Superior temporal gyrus (tissue), 1 donor: ENCODE results near the gene FAM174C.
"Not testable (repeated sequence)": the region's sequence is repeated elsewhere in the genome, so short reads cannot be mapped to it uniquely, and the experiment has no call there.

Experiments used
- DNase-seq: peaks from one replicate; pipeline ENCODE4 v3.0.0-alpha.2; 2016; ENCODE audit errors: extremely low spot score

Gene FAM174C

GRCh38 chr19:1237027-1237659, 38.2 kb upstream of the FAM174C start:
- DNase-seq = no peak

- DNase-seq = no peak
Observed at GRCh38 chr19:1237754-1238368, 37.5 kb upstream of the FAM174C start, which contains the start of gene CBARP. Gene CBARP (minus strand): TSS chr19:1238005. CDS start chr19:1236100, 1,905 bp downstream.

- no peak for DNase-seq
Observed at GRCh38 chr19:1238369-1239303, 36.7 kb upstream of the FAM174C start.

- DNase-seq = no peak
Observed at GRCh38 chr19:1239420-1239795, 35.9 kb upstream of the FAM174C start.

GRCh38 chr19:1239796-1240737, 35.3 kb upstream of the FAM174C start:
- peak; percentile 85 for DNase-seq

- no peak for DNase-seq
Observed at GRCh38 chr19:1240925-1241324, 34.4 kb upstream of the FAM174C start.

- DNase-seq = peak; percentile 96
Observed at GRCh38 chr19:1241417-1242095, 33.8 kb upstream of the FAM174C start, which contains the start of gene ATP5F1D. Gene ATP5F1D (plus strand): TSS chr19:1241751. CDS start chr19:1241851, 100 bp downstream.

GRCh38 chr19:1243768-1244692, 31.3 kb upstream of the FAM174C start:
- peak; percentile 83 for DNase-seq

GRCh38 chr19:1244693-1245451, 30.5 kb upstream of the FAM174C start:
- peak; percentile 9 for DNase-seq

GRCh38 chr19:1245494-1246264, 29.7 kb upstream of the FAM174C start:
- DNase-seq = no peak

- not testable (repeated sequence) for DNase-seq
Observed at GRCh38 chr19:1246265-1247087, 28.9 kb upstream of the FAM174C start.

GRCh38 chr19:1247748-1248138, 27.6 kb upstream of the FAM174C start:
- no peak for DNase-seq

GRCh38 chr19:1248139-1248785, 27.1 kb upstream of the FAM174C start, which contains the start of gene MIDN:
Gene MIDN (plus strand): TSS chr19:1248583. CDS start chr19:1250297, 1,714 bp downstream.
- DNase-seq = peak; percentile 22

GRCh38 chr19:1248786-1249297, 26.5 kb upstream of the FAM174C start:
- peak; percentile 75 for DNase-seq

- DNase-seq = peak; percentile 88
Observed at GRCh38 chr19:1249298-1249989, 25.9 kb upstream of the FAM174C start.
